GM23248 (cell line): ENCODE measurements around the gene MLLT10. TPM values are rescaled to one million over a fixed set of nuclear protein-coding genes. Genes with fewer than 3 reads are reported as not detected.
A peak's percentile ranks its signal among the peaks of the same experiment; 100 is the strongest.

Experiments used
- DNase-seq: peaks from one replicate; pipeline ENCODE4 v3.0.0-alpha.2; 2015
- H2AFZ ChIP-seq: fragments of 200-600 bp; sonication (generic); 2 replicates; pipeline ENCODE4 v1.6.1; 2016; ENCODE audit warnings: antibody characterized with exemption
- H3F3A ChIP-seq: fragments of 200-600 bp; sonication (generic); 2 replicates; pipeline ENCODE4 v1.6.1; 2016; ENCODE audit warnings: mild to moderate bottlenecking, antibody characterized with exemption, mixed run types; ENCODE audit not compliant: insufficient read depth
- H3K27ac ChIP-seq: fragments of 200-600 bp; sonication (generic); 2 replicates; pipeline ENCODE4 v1.5.1; 2016; ENCODE audit warnings: mild to moderate bottlenecking
- H3K27me3 ChIP-seq: fragments of 200-600 bp; sonication (generic); replicated peaks from 2 replicates; pipeline ENCODE4 v1.6.1; 2016; ENCODE audit warnings: mild to moderate bottlenecking; ENCODE audit not compliant: insufficient read depth
- H3K36me3 ChIP-seq: fragments of 200-600 bp; sonication (generic); 2 replicates; pipeline ENCODE4 v1.6.1; 2016; ENCODE audit warnings: low read depth, mild to moderate bottlenecking
- H3K4me1 ChIP-seq: fragments of 200-600 bp; sonication (generic); 2 replicates; pipeline ENCODE4 v1.6.1; 2016; ENCODE audit warnings: mild to moderate bottlenecking; ENCODE audit not compliant: insufficient read depth
- H3K4me2 ChIP-seq: fragments of 200-600 bp; sonication (generic); one replicate; pipeline ENCODE4 v1.6.1; 2016; ENCODE audit warnings: mild to moderate bottlenecking; ENCODE audit not compliant: unreplicated experiment
- H3K4me3 ChIP-seq: fragments of 200-600 bp; sonication (generic); 2 replicates; pipeline ENCODE4 v1.5.1; 2016; ENCODE audit warnings: mild to moderate bottlenecking
- H3K79me2 ChIP-seq: fragments of 200-600 bp; sonication (generic); 2 replicates; pipeline ENCODE4 v1.6.1; 2016; ENCODE audit warnings: mild to moderate bottlenecking; ENCODE audit not compliant: insufficient read depth
- H3K9ac ChIP-seq: fragments of 200-600 bp; sonication (generic); 2 replicates; pipeline ENCODE4 v1.6.1; 2016; ENCODE audit warnings: mild to moderate bottlenecking
- H3K9me2 ChIP-seq: fragments of 200-600 bp; sonication (generic); 2 replicates; pipeline ENCODE4 v1.6.1; 2016; ENCODE audit warnings: mixed run types, mild to moderate bottlenecking, moderate library complexity; ENCODE audit not compliant: insufficient read depth
- H3K9me3 ChIP-seq: fragments of 200-600 bp; sonication (generic); one replicate; pipeline ENCODE4 v1.6.1; 2017; ENCODE audit warnings: low read depth
- H4K20me1 ChIP-seq: fragments of 200-600 bp; sonication (generic); 2 replicates; pipeline ENCODE4 v1.6.0; 2016; ENCODE audit not compliant: insufficient read depth
- EZH2 ChIP-seq: fragments of 200-600 bp; sonication (generic); IDR thresholded peaks from 2 replicates; pipeline ENCODE4 v1.6.1; 2018; ENCODE audit warnings: antibody characterized with exemption, mild to moderate bottlenecking; ENCODE audit not compliant: insufficient read depth, poor library complexity, severe bottlenecking
- EZH2phosphoT487 ChIP-seq: fragments of 200-600 bp; sonication (generic); IDR thresholded peaks from 2 replicates; pipeline ENCODE4 v1.6.1; 2018; ENCODE audit warnings: antibody characterized with exemption, moderate library complexity, mild to moderate bottlenecking, low read depth; ENCODE audit not compliant: insufficient read depth
- whole genome bisulfite sequencing, 2 experiments: methylation state at CpG; one replicate each; pipeline ENCODE4 v1.1.6; 2015 to 2017; ENCODE audit warnings: low lambda C conversion rate in 2 of 2, low coverage in 1 of 2; ENCODE audit errors: missing lambda C conversion rate in 2 of 2; 5-methylcytosine and 5-hydroxymethylcytosine counted together
- in situ Hi-C: fragments of 300-500 bp; cut with MboI; formaldehyde crosslinking; loops from 2 replicates; pipeline ENCODE4 v1.15.0; 2020
- polyA plus RNA-seq: library from polyadenylated mRNA; unstranded; fragments of >200 nt; fragmentation: Nextera tagmentation; extraction: Ambion mirVana; gene quantifications from 2 replicates; pipeline ENCODE4 v1.2.1, GENCODE V29; 2016
- total RNA-seq: library from RNA; depleted of rRNA; stranded (reverse); fragments of >200 nt; shearing (Covaris generic); gene quantifications from 2 replicates; pipeline ENCODE4 v1.2.3, GENCODE V29; 2014

Gene MLLT10
- total and polyA plus RNA-seq, 2 experiments from 2014 or later, result 8.9 to 19.8 TPM

- WGBS, 2 experiments, result 1 to 3% methylated on average over 26 to 50 of the region's 72 CpGs
- peak overlapping the region; percentile 81 for H2AFZ ChIP-seq
- in situ Hi-C loops, result loop anchor here (5.0 to 25.0 kb wide), 2 partner anchors 209 to 409 kb away; no protein-coding TSS in a partner anchor
- H3K27ac ChIP-seq, result no peak overlapping the region
- peak overlapping the region; percentile 49 for H3K9ac ChIP-seq
- TF ChIP-seq EZH2phosphoT487 (no peak), EZH2 (no peak)
- no peaks in the 10 kb centered on the region for H4K20me1 ChIP-seq
- peak overlapping the region; percentile 71 for H3K4me3 ChIP-seq
- H3K9me2 ChIP-seq, result no peaks in the 10 kb centered on the region
- no peaks in the 10 kb centered on the region for H3K4me1 ChIP-seq
- peaks cover 16% of the 10 kb centered on the region for H3F3A ChIP-seq
- H3K9me3 ChIP-seq, result no peaks in the 10 kb centered on the region
- H3K27me3 ChIP-seq, result no peaks in the 10 kb centered on the region; the same call in 1 of the 2 replicates
- DNase-seq, result peak; percentile 72
- no peaks in the 10 kb centered on the region for H3K36me3 ChIP-seq
- H3K79me2 ChIP-seq, result no peaks in the 10 kb centered on the region
- peak overlapping the region; percentile 97 for H3K4me2 ChIP-seq
These were observed 37.5 kb upstream of the MLLT10 start for GRCh38 chr10:21496343-21497176.

- H3K4me2 ChIP-seq, result peak overlapping the region; percentile 97
- H3K4me3 ChIP-seq, result peak overlapping the region; percentile 71
- H3K9me2 ChIP-seq, result no peaks in the 10 kb centered on the region
- in situ Hi-C loops, result loop anchor here (5.0 to 25.0 kb wide), 2 partner anchors 210 to 410 kb away; no protein-coding TSS in a partner anchor
- H3K79me2 ChIP-seq, result no peaks in the 10 kb centered on the region
- peak overlapping the region; percentile 81 for H2AFZ ChIP-seq
- H3F3A ChIP-seq, result peaks cover 16% of the 10 kb centered on the region
- H3K27ac ChIP-seq, result no peak overlapping the region
- H3K4me1 ChIP-seq, result no peaks in the 10 kb centered on the region
- H3K36me3 ChIP-seq, result no peaks in the 10 kb centered on the region
- 3 to 4% methylated on average over 33 to 34 of the region's 37 CpGs for WGBS, 2 experiments
- no peaks in the 10 kb centered on the region for H4K20me1 ChIP-seq
- H3K27me3 ChIP-seq, result no peaks in the 10 kb centered on the region; the same call in 1 of the 2 replicates
- peak overlapping the region; percentile 49 for H3K9ac ChIP-seq
- no peak for TF ChIP-seq EZH2phosphoT487
- peak; percentile 69 for TF ChIP-seq EZH2
- peak; percentile 86 for DNase-seq
- H3K9me3 ChIP-seq, result no peaks in the 10 kb centered on the region
These were observed 36.7 kb upstream of the MLLT10 start for GRCh38 chr10:21497177-21497807.

GRCh38 chr10:21498377-21498776 is 35.7 kb upstream of the MLLT10 start:
- no peak for TF ChIP-seq EZH2phosphoT487
- TF ChIP-seq EZH2, result no peak
- Histone ChIP-seq H3K9ac (no peak overlapping the region), H3K79me2 (no peaks in the 10 kb centered on the region), H3K27ac (no peak overlapping the region), H3F3A (peaks cover 12% of the 10 kb centered on the region), H3K9me2 (no peaks in the 10 kb centered on the region), H4K20me1 (no peaks in the 10 kb centered on the region), H3K4me3 (no peak overlapping the region), H3K27me3 (no peaks in the 10 kb centered on the region; the same call in 1 of the 2 replicates), H3K36me3 (no peaks in the 10 kb centered on the region), H2AFZ (no peak overlapping the region), H3K4me1 (no peaks in the 10 kb centered on the region), H3K9me3 (no peaks in the 10 kb centered on the region), H3K4me2 (no peak overlapping the region)
- 71 to 73% methylated on average over 2 of the region's 2 CpGs for WGBS, 2 experiments
- in situ Hi-C loops, result loop anchor here (5.0 to 25.0 kb wide), 2 partner anchors 211 to 411 kb away; no protein-coding TSS in a partner anchor
- no peak for DNase-seq

GRCh38 chr10:21498986-21499385 is 35.0 kb upstream of the MLLT10 start:
- Histone ChIP-seq H2AFZ (no peak overlapping the region), H3F3A (peaks cover 12% of the 10 kb centered on the region), H3K4me2 (no peak overlapping the region), H3K9me2 (no peaks in the 10 kb centered on the region), H3K27me3 (no peaks in the 10 kb centered on the region; the same call in 1 of the 2 replicates), H3K79me2 (no peaks in the 10 kb centered on the region), H3K4me1 (no peaks in the 10 kb centered on the region), H3K36me3 (no peaks in the 10 kb centered on the region), H3K9me3 (no peaks in the 10 kb centered on the region), H3K9ac (no peak overlapping the region), H3K4me3 (no peak overlapping the region), H4K20me1 (no peaks in the 10 kb centered on the region), H3K27ac (no peak overlapping the region)
- TF ChIP-seq EZH2 (no peak), EZH2phosphoT487 (no peak)
- 97 to 99% methylated on average over 8 of the region's 8 CpGs for WGBS, 2 experiments
- in situ Hi-C loops, result loop anchor here (5.0 to 25.0 kb wide), 2 partner anchors 212 to 412 kb away; no protein-coding TSS in a partner anchor
- no peak for DNase-seq
